Measurements from ENCODE around the gene ADK. TPM values are rescaled to one million over a fixed set of nuclear protein-coding genes. Genes with fewer than 3 reads are reported as not detected.
"Not testable (repeated sequence)": the region's sequence is repeated elsewhere in the genome, so short reads cannot be mapped to it uniquely, and the experiment has no call there.

ADK gene
- total RNA-seq, 1 donor from 2014 or later: 47.0 TPM

- Mint-ChIP-seq H3K36me3 (ENCODE audit: unreplicated experiment) (peaks cover 19% of the 10 kb centered on the region), H3K27ac (ENCODE audit: unreplicated experiment) (no peak overlapping the region)
These were observed 374.9 kb downstream of the ADK start for GRCh38 chr10:74525885-74526284.

GRCh38 chr10:74527611-74528010, 376.6 kb downstream of the ADK start:
- H3K36me3 Mint-ChIP-seq (ENCODE audit: unreplicated experiment): peaks cover 19% of the 10 kb centered on the region
- not testable (repeated sequence) for H3K4me1 Mint-ChIP-seq (ENCODE audit: unreplicated experiment); DNase-seq (ENCODE audit: extremely low spot score, unreplicated experiment); H3K4me3 Mint-ChIP-seq (ENCODE audit: unreplicated experiment); H3K9me3 Mint-ChIP-seq (ENCODE audit: unreplicated experiment); H3K27me3 Mint-ChIP-seq (ENCODE audit: unreplicated experiment); H3K27ac Mint-ChIP-seq (ENCODE audit: unreplicated experiment)

More at GRCh38 chr10:74525885-74526284, 374.9 kb downstream of the ADK start:
- Mint-ChIP-seq H3K4me3 (ENCODE audit: unreplicated experiment) (no peak overlapping the region), H3K4me1 (ENCODE audit: unreplicated experiment) (peaks cover 8% of the 10 kb centered on the region), H3K9me3 (ENCODE audit: unreplicated experiment) (no peaks in the 10 kb centered on the region), H3K27me3 (ENCODE audit: unreplicated experiment) (no peaks in the 10 kb centered on the region)
- TF ChIP-seq CTCF (IDR thresholded peaks at IDR 0.05): no peak
- no peak for DNase-seq (ENCODE audit: extremely low spot score, unreplicated experiment)

DNA sequence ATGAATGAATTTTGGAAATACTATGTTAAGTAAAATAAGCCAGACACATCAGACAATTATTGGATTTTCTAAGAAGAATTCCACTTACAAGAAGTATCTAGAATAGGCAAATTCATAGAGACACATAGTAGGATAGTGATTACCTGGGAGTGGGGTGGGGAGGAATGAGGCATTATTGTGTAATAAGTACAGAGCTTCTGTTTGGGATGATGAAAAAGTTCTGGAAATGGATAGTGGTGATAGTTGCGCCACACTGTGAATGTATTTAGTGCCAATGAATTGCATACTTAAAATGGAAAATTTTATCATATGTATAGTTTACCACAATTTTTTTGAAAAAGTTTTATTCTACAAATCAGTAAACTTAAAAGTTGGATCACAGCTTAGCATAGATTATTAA, 378.2 kb downstream of the ADK start:
- no peaks in the 10 kb centered on the region for H3K27me3 Mint-ChIP-seq (ENCODE audit: unreplicated experiment)
- no peaks in the 10 kb centered on the region for H3K4me1 Mint-ChIP-seq (ENCODE audit: unreplicated experiment)
- DNase-seq (ENCODE audit: extremely low spot score, unreplicated experiment): no peak

GRCh38 chr10:74530981-74531380, 380.0 kb downstream of the ADK start:
- no peak for DNase-seq (ENCODE audit: extremely low spot score, unreplicated experiment)
- Mint-ChIP-seq H3K4me1 (ENCODE audit: unreplicated experiment) (no peaks in the 10 kb centered on the region), H3K36me3 (ENCODE audit: unreplicated experiment) (peaks cover 19% of the 10 kb centered on the region), H3K27me3 (ENCODE audit: unreplicated experiment) (no peaks in the 10 kb centered on the region), H3K4me3 (ENCODE audit: unreplicated experiment) (no peak overlapping the region), H3K27ac (ENCODE audit: unreplicated experiment) (no peak overlapping the region), H3K9me3 (ENCODE audit: unreplicated experiment) (no peaks in the 10 kb centered on the region)
- TF ChIP-seq CTCF (IDR thresholded peaks at IDR 0.05): no peak

More for the DNA sequence above, 378.2 kb downstream of the ADK start:
- H3K27ac Mint-ChIP-seq (ENCODE audit: unreplicated experiment): no peak overlapping the region
- no peak overlapping the region for H3K4me3 Mint-ChIP-seq (ENCODE audit: unreplicated experiment)
- H3K9me3 Mint-ChIP-seq (ENCODE audit: unreplicated experiment): no peaks in the 10 kb centered on the region
- TF ChIP-seq CTCF (IDR thresholded peaks at IDR 0.05): no peak
- peaks cover 19% of the 10 kb centered on the region for H3K36me3 Mint-ChIP-seq (ENCODE audit: unreplicated experiment)

DNA sequence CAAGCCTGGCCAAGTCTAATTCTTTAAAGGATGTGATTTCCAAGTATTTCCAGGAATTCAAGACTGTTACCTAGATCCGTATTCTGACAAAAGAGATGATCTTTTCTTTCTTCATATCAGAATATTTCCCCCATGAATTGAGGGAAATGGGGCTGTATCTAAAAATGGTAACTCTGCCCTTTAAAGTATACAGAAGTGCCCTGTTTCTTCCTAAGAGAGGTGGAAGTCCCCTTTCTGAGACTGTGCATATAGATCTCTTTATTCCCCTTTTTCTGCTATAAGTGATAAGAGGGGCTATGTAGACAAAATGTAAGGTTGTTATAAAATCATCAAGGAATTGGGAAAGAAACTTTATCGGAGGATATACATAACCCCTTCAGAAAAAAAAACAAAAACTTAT, 388.3 kb downstream of the ADK start:
- peaks cover 4% of the 10 kb centered on the region for H3K36me3 Mint-ChIP-seq (ENCODE audit: unreplicated experiment)
- no peak overlapping the region for H3K27ac Mint-ChIP-seq (ENCODE audit: unreplicated experiment)
- no peak overlapping the region for H3K4me3 Mint-ChIP-seq (ENCODE audit: unreplicated experiment)
- H3K4me1 Mint-ChIP-seq (ENCODE audit: unreplicated experiment): peaks cover 13% of the 10 kb centered on the region
- H3K27me3 Mint-ChIP-seq (ENCODE audit: unreplicated experiment): no peaks in the 10 kb centered on the region
- no peaks in the 10 kb centered on the region for H3K9me3 Mint-ChIP-seq (ENCODE audit: unreplicated experiment)
- no peak for TF ChIP-seq CTCF (IDR thresholded peaks at IDR 0.05)
- DNase-seq (ENCODE audit: extremely low spot score, unreplicated experiment): no peak

- Mint-ChIP-seq H3K27ac (ENCODE audit: unreplicated experiment) (no peak overlapping the region), H3K9me3 (ENCODE audit: unreplicated experiment) (no peaks in the 10 kb centered on the region), H3K27me3 (ENCODE audit: unreplicated experiment) (no peaks in the 10 kb centered on the region), H3K4me1 (ENCODE audit: unreplicated experiment) (peaks cover 17% of the 10 kb centered on the region), H3K4me3 (ENCODE audit: unreplicated experiment) (no peak overlapping the region), H3K36me3 (ENCODE audit: unreplicated experiment) (peaks cover 4% of the 10 kb centered on the region)
- no peak for DNase-seq (ENCODE audit: extremely low spot score, unreplicated experiment)
- no peak for TF ChIP-seq CTCF (IDR thresholded peaks at IDR 0.05)
These were observed 390.4 kb downstream of the ADK start for GRCh38 chr10:74541375-74541774.
